HFF-Myc (cell line): ENCODE measurements around the gene CCNY.

ENCODE experiments used
- DNase-seq: peaks from one replicate; pipeline ENCODE4 v3.0.0-alpha.2; 2011; ENCODE audit warnings: low read depth; ENCODE audit errors: extremely low read depth
- H3K4me3 ChIP-seq: replicated peaks from 2 replicates; pipeline ENCODE4 v1.5.1; 2011; ENCODE audit warnings: low read depth, mild to moderate bottlenecking, control low read depth, low read length
- CTCF ChIP-seq: IDR thresholded peaks from 2 replicates; pipeline ENCODE4 v1.5.1; 2012; ENCODE audit warnings: mild to moderate bottlenecking, low read depth, low read length, control low read depth; ENCODE audit errors: missing control alignments

The CCNY gene

GRCh38 chr10:35378541-35379210, 42.4 kb downstream of the CCNY start:
- no peak for TF ChIP-seq CTCF
- no peak overlapping the region for H3K4me3 ChIP-seq
- DNase-seq = no peak

- no peak for DNase-seq
- TF ChIP-seq CTCF = no peak
- H3K4me3 ChIP-seq = no peak overlapping the region
These were observed 43.2 kb downstream of the CCNY start for GRCh38 chr10:35379226-35380137.

GRCh38 chr10:35382096-35382495, 45.8 kb downstream of the CCNY start:
- no peak for DNase-seq
- no peak overlapping the region for H3K4me3 ChIP-seq
- TF ChIP-seq CTCF = no peak

- H3K4me3 ChIP-seq = no peak overlapping the region
- TF ChIP-seq CTCF = no peak
These were observed 48.1 kb downstream of the CCNY start for GRCh38 chr10:35384265-35384868.

GRCh38 chr10:35386594-35387174, 50.4 kb downstream of the CCNY start:
- H3K4me3 ChIP-seq = no peak overlapping the region
- TF ChIP-seq CTCF = no peak
- DNase-seq = no peak

More at GRCh38 chr10:35384265-35384868, 48.1 kb downstream of the CCNY start:
- no peak for DNase-seq

GRCh38 chr10:35387768-35388167, 51.5 kb downstream of the CCNY start:
- no peak for TF ChIP-seq CTCF
- DNase-seq = no peak
- H3K4me3 ChIP-seq = no peak overlapping the region
